ENCODE data around the gene TRAPPC2. TPM values are rescaled to one million over a fixed set of nuclear protein-coding genes. Genes with fewer than 3 reads are reported as not detected.

TRAPPC2 gene
- total RNA-seq, 1 experiment from 2014 or later = 11.4 TPM

DNA sequence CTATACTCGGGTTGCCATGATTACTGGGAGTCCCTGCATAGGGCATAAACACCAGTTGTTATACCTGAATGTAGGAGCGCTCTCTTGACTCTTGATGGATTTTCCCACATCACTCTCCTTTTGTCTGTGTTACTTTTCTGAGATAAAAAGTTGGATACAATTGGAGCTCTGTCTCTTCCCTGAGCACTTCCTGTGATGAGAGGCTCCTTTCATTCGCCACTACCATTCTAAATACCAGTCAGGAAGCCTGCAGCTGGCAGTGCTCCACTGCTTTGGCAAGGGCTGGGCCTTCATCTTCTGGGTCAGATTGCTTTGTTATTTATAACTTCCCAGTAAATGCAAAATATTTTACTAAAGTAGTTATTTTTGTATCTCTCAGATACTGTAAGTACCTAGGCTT lies 67.6 kb downstream of the TRAPPC2 start:
- POLR2A ChIA-PET = no interaction called here
- no peaks in the 10 kb centered on the region for H3K4me1 ChIP-seq (ENCODE audit: control insufficient read depth, insufficient read depth, low read length)
- no peaks in the 10 kb centered on the region for H3K36me3 ChIP-seq (ENCODE audit: control insufficient read depth, insufficient read depth, low read length)
- H3K27me3 ChIP-seq (ENCODE audit: control insufficient read depth, insufficient read depth, low read length) = no peaks in the 10 kb centered on the region
- no peak overlapping the region for H3K27ac ChIP-seq (ENCODE audit: low read length)
- ATAC-seq = no peak
- H3K9me3 ChIP-seq (ENCODE audit: control insufficient read depth, insufficient read depth, low read depth, low read length) = no peaks in the 10 kb centered on the region
- H3K4me3 ChIP-seq (ENCODE audit: low read depth in 2 of 2, low read length in 2 of 2) = no peak overlapping the region
- DNase-seq (ENCODE audit: low read depth, low spot score) = no peak
- in situ Hi-C loops (cut with HindIII; ENCODE audit: low pct_unique_long_range_greater_than_20kb, low sequenced_read_pairs) = no loop called here
- TF ChIP-seq POLR2AphosphoS5 (IDR thresholded peaks at IDR 0.05; ENCODE audit: low read depth, low read length) (no peak), REST (IDR thresholded peaks at IDR 0.05; ENCODE audit: insufficient read depth in 1 of 2, low read depth in 2 of 2, low read length in 1 of 2) (no peak), SIN3A (IDR thresholded peaks at IDR 0.05; ENCODE audit: borderline replicate concordance, insufficient read depth, low read depth, low read length) (no peak), TCF7L2 (IDR thresholded peaks at IDR 0.05; ENCODE audit: low read depth, low read length) (no peak)
- TF ChIP-seq, protein P1, sequence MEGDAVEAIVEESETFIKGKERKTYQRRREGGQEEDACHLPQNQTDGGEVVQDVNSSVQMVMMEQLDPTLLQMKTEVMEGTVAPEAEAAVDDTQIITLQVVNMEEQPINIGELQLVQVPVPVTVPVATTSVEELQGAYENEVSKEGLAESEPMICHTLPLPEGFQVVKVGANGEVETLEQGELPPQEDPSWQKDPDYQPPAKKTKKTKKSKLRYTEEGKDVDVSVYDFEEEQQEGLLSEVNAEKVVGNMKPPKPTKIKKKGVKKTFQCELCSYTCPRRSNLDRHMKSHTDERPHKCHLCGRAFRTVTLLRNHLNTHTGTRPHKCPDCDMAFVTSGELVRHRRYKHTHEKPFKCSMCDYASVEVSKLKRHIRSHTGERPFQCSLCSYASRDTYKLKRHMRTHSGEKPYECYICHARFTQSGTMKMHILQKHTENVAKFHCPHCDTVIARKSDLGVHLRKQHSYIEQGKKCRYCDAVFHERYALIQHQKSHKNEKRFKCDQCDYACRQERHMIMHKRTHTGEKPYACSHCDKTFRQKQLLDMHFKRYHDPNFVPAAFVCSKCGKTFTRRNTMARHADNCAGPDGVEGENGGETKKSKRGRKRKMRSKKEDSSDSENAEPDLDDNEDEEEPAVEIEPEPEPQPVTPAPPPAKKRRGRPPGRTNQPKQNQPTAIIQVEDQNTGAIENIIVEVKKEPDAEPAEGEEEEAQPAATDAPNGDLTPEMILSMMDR (IDR thresholded peaks at IDR 0.05) = no peak
- intact Hi-C loops (cut with micrococcal nuclease; ENCODE audit: unreplicated experiment) = no loop called here
- CTCF ChIA-PET = no interaction called here
- no TSS peak for BruUV-seq (replicated peaks)

DNA sequence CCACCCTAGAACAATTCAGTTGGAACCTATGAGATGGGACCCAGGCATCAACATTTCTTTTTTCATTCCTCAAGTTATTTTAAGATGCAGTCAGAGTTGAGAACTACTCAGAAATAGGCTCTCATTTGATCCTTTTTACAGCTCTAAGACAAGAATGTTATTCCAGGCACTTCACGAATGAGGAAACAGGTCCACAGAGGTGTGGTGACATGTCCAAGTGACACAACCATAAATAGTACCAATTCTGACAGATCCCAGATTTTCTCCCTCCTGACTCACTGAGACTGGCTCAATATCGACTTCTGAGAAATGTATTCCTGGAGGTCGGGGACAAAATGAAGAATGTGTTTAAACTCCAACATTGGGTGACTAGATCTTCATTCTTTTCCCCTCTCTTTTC lies 70.4 kb downstream of the TRAPPC2 start:
- no peaks in the 10 kb centered on the region for H3K27me3 ChIP-seq (ENCODE audit: control insufficient read depth, insufficient read depth, low read length)
- no TSS peak for BruUV-seq (replicated peaks)
- no peak overlapping the region for H3K27ac ChIP-seq (ENCODE audit: low read length)
- intact Hi-C loops (cut with micrococcal nuclease; ENCODE audit: unreplicated experiment) (no loop called here), in situ Hi-C loops (cut with HindIII; ENCODE audit: low pct_unique_long_range_greater_than_20kb, low sequenced_read_pairs) (no loop called here)
- TF ChIP-seq SIN3A (IDR thresholded peaks at IDR 0.05; ENCODE audit: borderline replicate concordance, insufficient read depth, low read depth, low read length) (no peak), POLR2AphosphoS5 (IDR thresholded peaks at IDR 0.05; ENCODE audit: low read depth, low read length) (no peak), REST (IDR thresholded peaks at IDR 0.05; ENCODE audit: insufficient read depth in 1 of 2, low read depth in 2 of 2, low read length in 1 of 2) (no peak), TCF7L2 (IDR thresholded peaks at IDR 0.05; ENCODE audit: low read depth, low read length) (no peak)
- TF ChIP-seq, protein P1 (IDR thresholded peaks at IDR 0.05) = no peak
- no peaks in the 10 kb centered on the region for H3K9me3 ChIP-seq (ENCODE audit: control insufficient read depth, insufficient read depth, low read depth, low read length)
- POLR2A ChIA-PET = no interaction called here
- CTCF ChIA-PET = no interaction called here
- ATAC-seq (no peak), DNase-seq (ENCODE audit: low read depth, low spot score) (no peak)
- H3K4me1 ChIP-seq (ENCODE audit: control insufficient read depth, insufficient read depth, low read length) = no peaks in the 10 kb centered on the region
- no peaks in the 10 kb centered on the region for H3K36me3 ChIP-seq (ENCODE audit: control insufficient read depth, insufficient read depth, low read length)
- no peak overlapping the region for H3K4me3 ChIP-seq (ENCODE audit: low read depth in 2 of 2, low read length in 2 of 2)

Data from Panc1 (cell line).